Sigmoid colon (tissue), 7 donors: ENCODE results near the gene TFB2M. TPM values are rescaled to one million over a fixed set of nuclear protein-coding genes. Genes with fewer than 3 reads are reported as not detected.

ENCODE experiments used
- DNase-seq: peaks from one replicate; pipeline ENCODE4 v3.0.0-alpha.2; 2019
- H3K27ac ChIP-seq, 4 donors: fragments of 200-600 bp; sonication (generic); one replicate each; pipeline ENCODE4 v1.5.1; 2016 to 2019; ENCODE audit warnings: mild to moderate bottlenecking in 1 of 4
- H3K27me3 ChIP-seq, 3 donors: fragments of 200-600 bp; sonication (generic); one replicate each; pipeline ENCODE4 v1.5.1; 2019; ENCODE audit warnings: mild to moderate bottlenecking in 1 of 3
- H3K36me3 ChIP-seq, 4 donors: fragments of 200-600 bp; sonication (generic); one replicate each; pipeline ENCODE4 v1.5.1; 2016 to 2019
- H3K4me1 ChIP-seq, 4 donors: fragments of 200-600 bp; sonication (generic); one replicate each; pipeline ENCODE4 v1.5.1; 2017 to 2019
- H3K4me3 ChIP-seq, 4 donors: fragments of 200-600 bp; sonication (generic); one replicate each; pipeline ENCODE4 v1.5.1; 2017 to 2019; ENCODE audit warnings: mild to moderate bottlenecking in 2 of 4, moderate library complexity in 1 of 4
- H3K9me3 ChIP-seq, 4 donors: fragments of 200-600 bp in 3 of 4; sonication (generic) in 3 of 4; one replicate each; pipeline versions ENCODE4 v1.5.1 to v1.6.1; 2013 to 2019
- CTCF ChIP-seq, 4 experiments: fragments of 450-650 bp in 3 of 4; fragments of 200-600 bp in 1 of 4; IDR thresholded peaks; one replicate each; pipeline ENCODE4 v1.5.1; 2016 to 2019; ENCODE audit warnings: antibody characterized with exemption in 4 of 4, mild to moderate bottlenecking in 3 of 4, moderate library complexity in 2 of 4
- EP300 ChIP-seq, 4 donors: sonication (generic); formaldehyde crosslinking; IDR thresholded peaks; one replicate each; pipeline ENCODE4 v1.6.1; 2017; ENCODE audit warnings: antibody characterized with exemption in 4 of 4
- POLR2A ChIP-seq, 2 donors: fragments of 450-650 bp; IDR thresholded peaks; one replicate each; pipeline ENCODE4 v1.6.1; 2016; ENCODE audit warnings: antibody characterized with exemption in 2 of 2, mild to moderate bottlenecking in 2 of 2, moderate library complexity in 2 of 2
- POLR2AphosphoS5 ChIP-seq, 4 donors: sonication (generic); formaldehyde crosslinking; IDR thresholded peaks; one replicate each; pipeline ENCODE4 v1.6.1; 2017; ENCODE audit warnings: antibody characterized with exemption in 4 of 4
- WGBS, 2 donors: extraction: QIAGEN DNeasy Blood & Tissue Kit; methylation state at CpG; one replicate each; pipeline ENCODE4 v1.1.7; 2013; 5-methylcytosine and 5-hydroxymethylcytosine counted together
- intact Hi-C: fragments of 100-400 bp; cut with DNase I; formaldehyde crosslinking; loops from one replicate; pipeline ENCODE4 v1.15.1; 2023
- polyA plus RNA-seq, 3 donors: library from polyadenylated mRNA; stranded (reverse); fragments of 200-250 nt; gene quantifications; one replicate each; pipeline ENCODE4 v1.2.3, GENCODE V29; 2013
- total RNA-seq, 4 donors: library from RNA; depleted of rRNA; stranded (reverse); fragments of >200 nt; gene quantifications; one replicate each; pipeline ENCODE4 v1.1.0, GENCODE V29; 2016
- donor health status: healthy with polysubstance abuse.
- donor health status: Bipolar disorder and iron deficiency.
- donor health status: healthy.

Gene TFB2M, protein sequence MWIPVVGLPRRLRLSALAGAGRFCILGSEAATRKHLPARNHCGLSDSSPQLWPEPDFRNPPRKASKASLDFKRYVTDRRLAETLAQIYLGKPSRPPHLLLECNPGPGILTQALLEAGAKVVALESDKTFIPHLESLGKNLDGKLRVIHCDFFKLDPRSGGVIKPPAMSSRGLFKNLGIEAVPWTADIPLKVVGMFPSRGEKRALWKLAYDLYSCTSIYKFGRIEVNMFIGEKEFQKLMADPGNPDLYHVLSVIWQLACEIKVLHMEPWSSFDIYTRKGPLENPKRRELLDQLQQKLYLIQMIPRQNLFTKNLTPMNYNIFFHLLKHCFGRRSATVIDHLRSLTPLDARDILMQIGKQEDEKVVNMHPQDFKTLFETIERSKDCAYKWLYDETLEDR
- total RNA-seq (10 to 100 TPM in 3 of 4 donors, 1 to 10 TPM in 1; 4.7 to 13.9 (median 12.6) TPM), polyA plus RNA-seq (10 to 100 TPM; 10.1 to 18.5 (median 15.0) TPM)

DNA sequence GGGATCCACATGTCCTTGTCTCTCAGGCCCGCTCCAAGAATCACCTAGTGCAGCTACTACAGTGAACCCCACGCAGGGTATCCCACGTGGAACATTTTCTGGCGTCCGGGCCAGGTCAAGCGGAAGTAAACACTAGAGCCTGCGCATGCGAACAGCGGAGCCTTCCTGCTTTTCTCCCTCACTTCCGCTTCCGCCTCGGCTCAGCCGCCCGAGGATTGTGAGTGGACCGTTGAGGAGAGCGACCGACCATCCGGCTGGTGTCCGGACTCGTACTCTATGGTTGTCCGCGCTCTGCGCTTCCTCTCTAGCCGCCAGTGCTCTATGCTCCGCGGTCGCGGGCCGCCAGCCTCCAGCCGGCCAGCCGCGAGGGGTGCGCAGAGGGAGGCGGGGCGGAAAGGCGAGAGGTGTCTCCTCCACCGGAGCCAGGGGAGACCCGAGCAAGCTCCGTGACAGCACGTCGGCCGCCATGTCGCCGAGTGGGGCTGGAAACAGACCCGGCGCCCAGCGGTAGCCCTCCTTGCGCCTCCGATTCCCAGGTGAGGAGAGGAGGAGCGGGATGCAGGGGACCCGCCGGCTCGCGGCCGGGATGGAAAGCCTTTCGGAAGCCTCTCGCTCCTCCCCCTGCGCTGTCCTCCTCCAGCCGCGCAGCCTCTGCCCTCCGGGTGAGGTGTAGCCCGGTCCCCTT lies at the start of gene TFB2M, which contains the start of gene CNST:
TFB2M (minus strand) TSS at position 134 of the 685 bp plus-strand sequence; CDS start at position 11, 123 bp downstream.
CNST (plus strand) TSS at position 329 of the 685 bp plus-strand sequence. CDS start 25,107 bp downstream, outside the sequence.
- Histone ChIP-seq H3K27me3 (no peaks in the 10 kb centered on the region), H3K27ac (peak within 1 kb of the TSS; percentile 92 to 99 (median 98)), H3K9me3 (no peaks in the 10 kb centered on the region), H3K4me3 (peak within 1 kb of the TSS; percentile 79 to 96 (median 84)), H3K36me3 (peaks cover 0 to 16% (median 0%) of the 10 kb centered on the region in 4 donors), H3K4me1 (peaks cover 0 to 61% (median 46%) of the 10 kb centered on the region in 4 donors)
- 0% methylated on average over 61 to 62 of the region's 62 CpGs for WGBS, 2 donors
- intact Hi-C loops = loop anchor here (2.0 to 10.0 kb wide), 6 partner anchors 59 to 539 kb away; partner anchors contain the start of genes SMYD3 and ZNF669
- TF ChIP-seq POLR2AphosphoS5 (IDR thresholded peaks at IDR 0.05) = peak; percentile 94 to 98 (median 96)
- TF ChIP-seq POLR2A (IDR thresholded peaks at IDR 0.05) = peak; percentile 87 to 93
- TF ChIP-seq EP300 (IDR thresholded peaks at IDR 0.05) = peak in 1 of 4 donors; percentile 35
- TF ChIP-seq CTCF (IDR thresholded peaks at IDR 0.05) = no peak
- DNase-seq = peak; percentile 99

GRCh38 chr1:246613096-246613758 lies 47.2 kb upstream of the TFB2M start:
- H3K4me1 ChIP-seq = peaks cover 5 to 78% (median 70%) of the 10 kb centered on the region in 4 donors
- WGBS, 2 donors = 78 to 85% methylated on average over 6 of the region's 6 CpGs
- no peaks in the 10 kb centered on the region for H3K9me3 ChIP-seq

DNA sequence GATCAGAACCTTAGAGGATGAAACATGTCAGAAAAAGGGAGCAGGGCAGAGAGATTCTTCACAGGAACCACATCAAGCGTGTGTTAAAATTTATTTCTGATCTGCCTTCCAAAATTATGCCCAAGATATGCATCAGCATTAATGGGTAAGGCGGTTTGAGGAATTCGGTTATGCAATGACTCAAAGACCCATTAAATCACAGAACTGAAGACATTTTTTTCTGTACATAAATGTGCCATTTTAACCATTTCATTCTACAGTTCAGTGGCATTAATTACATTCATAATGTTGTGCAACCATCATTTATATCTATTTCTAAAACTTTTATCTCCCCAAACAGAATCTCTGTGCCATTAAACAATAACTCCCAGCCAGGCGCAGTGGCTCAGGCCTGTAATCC lies 43.6 kb upstream of the TFB2M start:
- intact Hi-C loops = no loop called here
- H3K36me3 ChIP-seq = no peaks in the 10 kb centered on the region
- TF ChIP-seq CTCF (IDR thresholded peaks at IDR 0.05) (no peak), POLR2A (IDR thresholded peaks at IDR 0.05) (no peak), POLR2AphosphoS5 (IDR thresholded peaks at IDR 0.05) (no peak), EP300 (IDR thresholded peaks at IDR 0.05) (no peak)
- peaks cover 5 to 59% (median 51%) of the 10 kb centered on the region in 4 donors for H3K4me1 ChIP-seq
- no peak overlapping the region for H3K4me3 ChIP-seq
- no peaks in the 10 kb centered on the region for H3K9me3 ChIP-seq
- no peak for DNase-seq
- 88 to 91% methylated on average over 4 of the region's 4 CpGs for WGBS, 2 donors
- H3K27me3 ChIP-seq = no peaks in the 10 kb centered on the region
- H3K27ac ChIP-seq = peak overlapping the region; percentile 22 to 73 (median 71)

More at GRCh38 chr1:246613096-246613758, 47.2 kb upstream of the TFB2M start:
- TF ChIP-seq POLR2AphosphoS5 (IDR thresholded peaks at IDR 0.05) (no peak), CTCF (IDR thresholded peaks at IDR 0.05) (no peak), POLR2A (IDR thresholded peaks at IDR 0.05) (no peak), EP300 (IDR thresholded peaks at IDR 0.05) (no peak)
- Histone ChIP-seq H3K36me3 (no peaks in the 10 kb centered on the region), H3K27me3 (no peaks in the 10 kb centered on the region), H3K4me3 (no peak overlapping the region), H3K27ac (peak overlapping the region in 3 of 4 donors; percentile 26 to 72 (median 64))
- DNase-seq = no peak
- intact Hi-C loops = no loop called here

DNA sequence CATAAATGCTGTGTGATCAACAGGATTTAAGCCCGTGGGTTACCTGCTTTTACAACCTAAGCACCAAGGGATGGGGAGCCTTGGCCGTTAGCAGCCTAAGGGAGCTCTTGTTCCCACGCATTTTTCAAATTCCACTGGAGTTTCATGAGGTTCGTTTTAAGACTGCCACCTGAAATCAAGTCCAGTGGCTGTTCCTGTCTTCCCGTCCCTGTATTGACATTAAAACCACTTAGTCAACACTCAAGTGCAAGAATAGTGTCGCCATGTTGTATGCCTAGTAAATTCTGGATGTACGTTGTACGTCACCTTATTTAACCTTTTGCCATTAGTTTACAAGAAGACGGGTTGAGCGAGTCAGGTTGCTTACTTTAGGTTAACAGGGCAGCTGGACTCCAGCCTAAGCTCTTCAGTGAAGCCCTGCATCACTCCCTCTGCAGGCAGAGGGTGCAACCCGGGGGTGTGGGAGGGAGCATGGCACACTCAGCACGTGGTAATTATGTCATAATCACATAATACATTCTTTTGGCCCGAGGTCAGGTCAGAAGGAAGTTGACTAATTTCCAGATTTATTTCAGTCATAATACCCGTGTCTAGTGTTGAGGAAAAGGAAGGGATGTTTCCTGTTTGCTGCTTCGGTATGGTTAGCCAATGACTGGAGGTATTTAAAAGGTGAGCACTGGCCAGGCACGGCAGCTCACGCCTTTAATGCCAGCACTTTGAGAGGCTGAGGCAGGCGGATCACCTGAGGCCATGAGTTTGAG lies 42.7 kb upstream of the TFB2M start:
- Histone ChIP-seq H3K27ac (peak overlapping the region; percentile 22 to 73 (median 71)), H3K36me3 (no peaks in the 10 kb centered on the region), H3K4me3 (no peak overlapping the region), H3K4me1 (peaks cover 5 to 59% (median 51%) of the 10 kb centered on the region in 4 donors), H3K9me3 (no peaks in the 10 kb centered on the region), H3K27me3 (no peaks in the 10 kb centered on the region)
- intact Hi-C loops = no loop called here
- 19 to 43% methylated on average over 18 of the region's 18 CpGs for whole genome bisulfite sequencing, 2 donors
- TF ChIP-seq POLR2AphosphoS5 (IDR thresholded peaks at IDR 0.05) (peak; percentile 22 to 72 (median 50)), CTCF (IDR thresholded peaks at IDR 0.05) (no peak), EP300 (IDR thresholded peaks at IDR 0.05) (peak in 1 of 4 donors; percentile 24), POLR2A (IDR thresholded peaks at IDR 0.05) (no peak)
- peak; percentile 82 for DNase-seq
